Cardiac atrium fibroblast (primary cell): ENCODE data around the gene FARP2. TPM values are rescaled to one million over a fixed set of nuclear protein-coding genes. Genes with fewer than 3 reads are reported as not detected.

Experiments used
- total RNA-seq: library from RNA; depleted of rRNA; stranded (reverse); fragments of >200 nt; gene quantifications from 2 replicates; pipeline ENCODE4 v1.2.3, GENCODE V29; 2015

The FARP2 gene
- total RNA-seq = 30.3 and 42.9 TPM in 2 replicates

GRCh38 chr2:241355983-241356870 is at the start of gene FARP2:
FARP2 (plus strand) TSS chr2:241356285; CDS start chr2:241373108, 16,823 bp downstream.

GRCh38 chr2:241315093-241315878 is 40.8 kb upstream of the FARP2 start, which contains the start of gene HDLBP:
HDLBP (minus strand) TSS chr2:241315672; CDS start chr2:241266869, 48,803 bp downstream.

GRCh38 chr2:241315879-241316631 is 40.0 kb upstream of the FARP2 start, which contains the start of gene SEPTIN2:
SEPTIN2 (plus strand) TSS chr2:241315925; CDS start chr2:241324233, 8,308 bp downstream.

GRCh38 chr2:241508240-241509154 is 152.4 kb downstream of the FARP2 start, which contains the start of gene STK25:
STK25 (minus strand) TSS chr2:241508584; CDS start chr2:241508035, 549 bp downstream.

Other genes starting within 250 kb of the FARP2 start
- 0.54 and 1.9 TPM in 2 replicates for gene PASK, start 206.8 kb upstream of the FARP2 start, total RNA-seq
- 63.9 and 77.3 TPM in 2 replicates for gene PPP1R7, start 205.8 kb upstream of the FARP2 start, total RNA-seq
- 1.6 and 2.0 TPM in 2 replicates for gene ANO7, start 167.6 kb upstream of the FARP2 start, total RNA-seq
- gene HDLBP, start 40.6 kb upstream of the FARP2 start, total RNA-seq = 646 and 686 TPM in 2 replicates
- gene SEPTIN2, start 40.4 kb upstream of the FARP2 start, total RNA-seq = 364 and 366 TPM in 2 replicates
- gene STK25, start 152.3 kb downstream of the FARP2 start, total RNA-seq = 198 and 268 TPM in 2 replicates
- gene BOK, start 202.5 kb downstream of the FARP2 start, total RNA-seq = 64.0 and 78.2 TPM in 2 replicates